ENCODE data around the gene STARD10. TPM values are rescaled to one million over a fixed set of nuclear protein-coding genes. Genes with fewer than 3 reads are reported as not detected.
A peak's percentile ranks its signal among the peaks of the same experiment; 100 is the strongest.

The STARD10 gene
- total and polyA plus RNA-seq, 2 of the 8 experiments (the other 6 are each of a cell fraction or from before 2014, with no cell fraction given): 23.7 to 35.7 TPM

- Histone ChIP-seq H3K36me3 (ENCODE audit: control insufficient read depth in 2 of 4, insufficient read depth in 4 of 4, low read length in 3 of 4) (no peaks in the 10 kb centered on the region; a peak in 1 of 8 replicates), H3K18ac (ENCODE audit: extremely low read depth, low read length) (peak overlapping the region; percentile 17; the same call in 1 of the 2 replicates), H3K4ac (replicated peaks; ENCODE audit: insufficient read length, low read depth, low read length) (no peak overlapping the region), H4K8ac (ENCODE audit: extremely low read depth, insufficient read depth, low read length) (no peak overlapping the region), H2AK5ac (ENCODE audit: low read depth, low read length) (no peak overlapping the region), H2BK20ac (ENCODE audit: low read length) (no peak overlapping the region), H4K5ac (ENCODE audit: insufficient read length, low read depth, low read length) (no peak overlapping the region), H3K4me2 (ENCODE audit: insufficient read depth in 1 of 2, low read depth in 2 of 2, low read length in 2 of 2) (no peak overlapping the region; a peak in 1 of 4 replicates), H3K79me1 (ENCODE audit: low read depth, low read length) (no peaks in the 10 kb centered on the region; the same call in 1 of the 2 replicates), H3K14ac (ENCODE audit: insufficient read length) (no peak overlapping the region), H3K79me2 (ENCODE audit: control insufficient read depth in 1 of 2, insufficient read depth in 2 of 2, low read length in 2 of 2) (no peaks in the 10 kb centered on the region), H3K4me1 (replicated peaks in 1 of 4; ENCODE audit: control insufficient read depth in 3 of 4, insufficient read depth in 4 of 4, low read length in 3 of 4) (peaks cover 0 to 5% (median 4%) of the 10 kb centered on the region in 4 experiments; a peak in 6 of 7 replicates), H3K23me2 (ENCODE audit: low read depth, low read length) (no peaks in the 10 kb centered on the region), H4K91ac (replicated peaks; ENCODE audit: insufficient read length, low read length) (peak overlapping the region; percentile 12), H4K20me1 (replicated peaks in 1 of 2; ENCODE audit: control insufficient read depth in 1 of 2, insufficient read depth in 2 of 2, low read length in 2 of 2) (no peaks in the 10 kb centered on the region), H3K9ac (replicated peaks in 1 of 4; ENCODE audit: extremely low read depth in 1 of 4, low read depth in 3 of 4, low read length in 3 of 4) (no peak overlapping the region), H3K4me3 (ENCODE audit: extremely low read depth in 1 of 4, insufficient read depth in 2 of 4, low read depth in 3 of 4, low read length in 4 of 4) (no peak overlapping the region), H3K56ac (replicated peaks; ENCODE audit: insufficient read length, low read depth, low read length) (no peak overlapping the region), H3K27me3 (replicated peaks in 1 of 4; ENCODE audit: control insufficient read depth in 3 of 4, extremely low read depth in 1 of 4, insufficient read depth in 3 of 4, low read length in 3 of 4) (no peaks in the 10 kb centered on the region; a peak in 1 of 7 replicates), H2BK12ac (ENCODE audit: low read depth, low read length) (no peak overlapping the region; the same call in 1 of the 2 replicates), H2AFZ (ENCODE audit: low read length) (no peak overlapping the region), H2BK5ac (ENCODE audit: low read depth, low read length) (0 out of 2 replicates have a peak overlapping the region, but pooled peaks have one; percentile 5), H2BK15ac (ENCODE audit: low read length) (0 out of 2 replicates have a peak overlapping the region, but pooled peaks have one; percentile 6), H3K27ac (ENCODE audit: low read depth, low read length) (no peak overlapping the region), H3K9me3 (ENCODE audit: insufficient read depth in 2 of 2, low read depth in 1 of 2, low read length in 1 of 2) (no peaks in the 10 kb centered on the region), H2BK120ac (replicated peaks; ENCODE audit: low read depth, low read length) (no peak overlapping the region), H3K23ac (ENCODE audit: insufficient read length) (no peak overlapping the region)
- ChIA-PET CTCF (ENCODE audit: partially characterized antibody) (interaction anchor here (0.6 to 11.9 kb wide), 53 partner anchors 9 to 1420 kb away, joined by 3 to 258 read pairs (median 4); partner anchors contain the start of genes FCHSD2 and STARD10), POLR2A (ENCODE audit: partially characterized antibody) (interaction anchor here (0.9 to 1.8 kb wide), 4 partner anchors 10 to 411 kb away, joined by 3 to 4 read pairs (median 3); no protein-coding TSS in a partner anchor)
- FAIRE-seq (peak; percentile 93), DNase-seq (ENCODE audit: low read depth in 1 of 2, low spot score in 2 of 2) (peak; percentile 58 to 90)
- no peak; the same call in 1 of the 2 replicates for TF ChIP-seq CHD2 (IDR thresholded peaks at IDR 0.05; ENCODE audit: low read length)
- TF ChIP-seq CTCF (IDR thresholded peaks at IDR 0.05; ENCODE audit: control extremely low read depth in 1 of 3, insufficient read depth in 1 of 3, low read depth in 1 of 3, low read length in 3 of 3): peak; percentile 94 to 99 (median 96)
- TF ChIP-seq MAX (IDR thresholded peaks at IDR 0.05): peak; percentile 81
- TF ChIP-seq RAD21 (IDR thresholded peaks at IDR 0.05 in 1 of 2, conservative IDR thresholded peaks at IDR 0.05 in 1 of 2; ENCODE audit: low read depth in 2 of 2, low read length in 2 of 2): peak; percentile 99
- TF ChIP-seq YY1 (IDR thresholded peaks at IDR 0.05; ENCODE audit: low read depth, low read length): 0 out of 2 replicates have a peak, but pooled peaks have one; percentile 22
- WGBS, 2 experiments (ENCODE audit: extremely low coverage in 1 of 2, insufficient coverage in 1 of 2, insufficient read length in 1 of 2, insufficient replicate concordance in 2 of 2, low coverage in 1 of 2, low lambda C conversion rate in 2 of 2, missing lambda C conversion rate in 1 of 2): 59% methylated on average over 13 of the region's 13 CpGs; no CpG with 5 or more reads in 1 of the 2 experiments
Measured at GRCh38 chr11:72831521-72832300, 37.9 kb upstream of the STARD10 start.

All from H1 (cell line).